ENCODE data around the gene LHFPL6.

DNA sequence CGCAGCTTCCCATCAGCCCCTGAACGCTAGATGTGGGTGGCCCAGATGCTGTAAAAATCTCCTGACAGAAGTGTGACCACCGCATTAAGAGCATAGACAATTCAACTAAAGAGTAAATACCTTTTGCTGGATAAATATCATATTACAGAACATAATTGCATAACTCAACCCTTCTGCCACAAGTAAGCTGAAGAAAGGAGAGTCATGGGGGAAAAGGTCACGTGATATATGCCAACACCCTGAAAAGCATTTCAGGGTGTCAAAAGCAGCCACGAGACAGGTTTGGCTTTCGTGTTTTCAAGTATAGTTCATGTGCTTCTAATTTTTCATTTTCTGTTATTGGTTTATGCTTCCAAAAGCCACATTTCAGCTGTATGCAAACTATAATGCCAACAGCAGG, 71.3 kb downstream of the LHFPL6 start:
- TF ChIP-seq EZH2phosphoT487 (IDR thresholded peaks at IDR 0.05; ENCODE audit: insufficient read depth, low read depth) (no peak), EZH2 (IDR thresholded peaks at IDR 0.05; ENCODE audit: insufficient read depth, poor library complexity, severe bottlenecking) (no peak)

All from GM23248 (cell line).